CD4-positive, alpha-beta memory T cell (primary cell): ENCODE measurements around the gene TAF8. TPM values are rescaled to one million over a fixed set of nuclear protein-coding genes. Genes with fewer than 3 reads are reported as not detected.

Experiments
- CTCF ChIA-PET: fragments of 350-600 bp; sonication (Branson Sonifier 250); formaldehyde crosslinking; loops from one replicate; lab custom pipeline; 2021; ENCODE audit warnings: inconsistent platforms; ENCODE audit not compliant: partially characterized antibody; lab: Charles Lee
- POLR2A ChIA-PET: fragments of 350-600 bp; sonication (Branson Sonifier 250); formaldehyde crosslinking; loops from one replicate; lab custom pipeline; 2021; ENCODE audit not compliant: partially characterized antibody; lab: Charles Lee
- DNase-seq, 5 donors: peaks; one replicate each; pipeline versions ENCODE4 v3.0.0 to v3.0.0-alpha.2; 2020 to 2022; ENCODE audit warnings: mixed read lengths in 1 of 5
- H3K27ac ChIP-seq: one replicate; pipeline ENCODE4 v1.7.0; 2013; ENCODE audit warnings: low read depth, low read length
- H3K27me3 ChIP-seq: 2 replicates; pipeline ENCODE4 v1.7.0; 2013; ENCODE audit warnings: mild to moderate bottlenecking, low read length, moderate library complexity; ENCODE audit not compliant: insufficient read depth
- H3K36me3 ChIP-seq: 2 replicates; pipeline ENCODE4 v1.7.0; 2013; ENCODE audit warnings: mild to moderate bottlenecking, low read length, moderate library complexity; ENCODE audit not compliant: insufficient read depth
- H3K4me1 ChIP-seq: 2 replicates; pipeline ENCODE4 v1.7.0; 2013; ENCODE audit warnings: mild to moderate bottlenecking, low read length, moderate library complexity; ENCODE audit not compliant: insufficient read depth
- H3K4me3 ChIP-seq, 2 donors: one replicate each; pipeline ENCODE4 v1.7.0; 2013; ENCODE audit warnings: low read length in 2 of 2, mild to moderate bottlenecking in 1 of 2
- H3K9me3 ChIP-seq, 2 donors: one replicate each; pipeline ENCODE4 v1.7.0; 2013; ENCODE audit warnings: low read length in 2 of 2, control low read depth in 1 of 2; ENCODE audit not compliant: control insufficient read depth in 1 of 2
- H3K27ac Mint-ChIP-seq, 7 donors: one replicate each; pipeline ENCODE4 v1.8.0; 2020 to 2021; ENCODE audit warnings: mixed read lengths in 7 of 7, mild to moderate bottlenecking in 6 of 7, inconsistent platforms in 3 of 7, moderate library complexity in 3 of 7
- H3K27me3 Mint-ChIP-seq, 2 donors: one replicate each; pipeline ENCODE4 v1.8.0; 2020 to 2021; ENCODE audit warnings: mixed read lengths in 2 of 2
- H3K36me3 Mint-ChIP-seq, 2 donors: one replicate each; pipeline ENCODE4 v1.8.0; 2020 to 2021; ENCODE audit warnings: mixed read lengths in 2 of 2, inconsistent platforms in 1 of 2, mild to moderate bottlenecking in 1 of 2
- H3K4me1 Mint-ChIP-seq, 4 donors: one replicate each; pipeline ENCODE4 v1.8.0; 2020 to 2021; ENCODE audit warnings: mixed read lengths in 4 of 4, mild to moderate bottlenecking in 1 of 4
- H3K4me3 Mint-ChIP-seq, 8 donors: one replicate each; pipeline ENCODE4 v1.8.0; 2020 to 2021; ENCODE audit warnings: mixed read lengths in 8 of 8, mild to moderate bottlenecking in 7 of 8, moderate library complexity in 6 of 8, inconsistent platforms in 3 of 8
- H3K9me3 Mint-ChIP-seq, 8 donors: one replicate each; pipeline ENCODE4 v1.8.0; 2020 to 2021; ENCODE audit warnings: mixed read lengths in 8 of 8, mild to moderate bottlenecking in 5 of 8, inconsistent platforms in 3 of 8, moderate library complexity in 1 of 8
- intact Hi-C: fragments of 100-400 bp; cut with micrococcal nuclease; formaldehyde crosslinking; loops from one replicate; pipeline ENCODE4 v1.15.1; 2023
- polyA plus RNA-seq, 2 donors: library from polyadenylated mRNA; unstranded; fragments of 300-500 nt; fragmentation: Illumina TruSeq; gene quantifications; one replicate each; pipeline ENCODE4 v1.2.3, GENCODE V29; 2021
- total RNA-seq, 2 experiments: library from RNA; stranded (reverse); gene quantifications; one replicate each; pipeline ENCODE4 v1.2.3, GENCODE V29; 2021

TAF8 gene
- total and polyA plus RNA-seq, 4 experiments from 2014 or later: 10.3 to 40.9 (median 29.2) TPM

DNA sequence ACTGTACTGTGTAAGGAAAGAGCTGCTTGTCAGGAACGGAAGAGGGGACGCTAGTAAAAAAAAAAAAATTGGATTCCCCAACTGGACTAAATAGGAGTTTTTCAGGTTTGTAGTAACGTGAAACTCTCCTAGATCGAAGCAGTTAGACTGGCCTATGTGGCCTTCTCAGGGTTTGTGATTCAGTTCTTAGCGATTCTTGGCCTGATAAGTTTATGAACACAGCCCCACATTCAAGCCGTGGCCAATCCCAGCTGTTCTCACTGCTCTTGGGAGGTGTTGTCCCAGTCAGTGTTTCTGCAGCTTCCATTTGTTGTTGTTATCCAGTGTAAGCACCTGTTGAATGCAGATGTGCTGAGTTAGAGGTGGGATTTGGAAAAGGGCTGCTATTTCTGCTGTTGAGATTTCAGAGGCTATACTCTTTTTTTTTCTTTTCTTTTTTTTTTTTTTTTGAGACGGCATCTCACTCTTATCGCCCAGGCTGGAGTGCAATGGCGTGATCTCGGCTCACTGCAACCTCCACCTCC, 29.7 kb downstream of the TAF8 start:
- POLR2A ChIA-PET: no interaction called here
- Mint-ChIP-seq H3K4me3 (no peak overlapping the region), H3K27ac (no peak overlapping the region), H3K9me3 (peaks cover 0 to 1% (median 0%) of the 10 kb centered on the region in 8 donors), H3K4me1 (peaks cover 0 to 2% (median 0%) of the 10 kb centered on the region in 4 donors), H3K36me3 (peaks cover 16 to 46% of the 10 kb centered on the region in 2 donors), H3K27me3 (no peaks in the 10 kb centered on the region)
- H3K4me3 ChIP-seq: no peak overlapping the region
- CTCF ChIA-PET: interaction anchor here (2.1 to 3.4 kb wide), 2 partner anchors 24 to 467 kb away, joined by 8 to 13 read pairs; no protein-coding TSS in a partner anchor
- no peaks in the 10 kb centered on the region for H3K4me1 ChIP-seq
- H3K27ac ChIP-seq: no peak overlapping the region
- no peak for DNase-seq
- intact Hi-C loops: no loop called here
- H3K36me3 ChIP-seq: peaks cover 33% of the 10 kb centered on the region
- no peaks in the 10 kb centered on the region for H3K27me3 ChIP-seq
- H3K9me3 ChIP-seq: no peaks in the 10 kb centered on the region

DNA sequence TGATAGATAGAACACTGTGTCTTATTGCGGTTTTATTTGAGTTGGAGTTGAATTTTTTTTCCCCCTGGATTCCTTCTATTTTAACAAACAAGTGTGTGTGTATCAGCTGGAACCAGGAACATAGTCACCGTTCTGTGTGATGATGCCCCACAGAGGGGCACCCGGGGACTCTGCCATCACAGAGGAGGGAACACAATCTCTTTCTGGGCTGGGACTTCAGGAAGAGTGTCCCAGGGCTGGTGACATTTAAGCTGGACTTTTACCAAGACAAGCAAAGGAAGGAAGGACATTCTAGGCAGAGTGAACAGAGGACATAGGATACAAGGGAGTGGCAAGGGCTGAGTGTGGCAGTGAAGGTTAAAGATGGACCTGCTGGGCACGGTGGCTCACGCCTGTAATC, 33.2 kb downstream of the TAF8 start:
- no peak for DNase-seq
- H3K9me3 Mint-ChIP-seq: no peaks in the 10 kb centered on the region
- H3K36me3 ChIP-seq: peaks cover 11% of the 10 kb centered on the region
- no peaks in the 10 kb centered on the region for H3K27me3 Mint-ChIP-seq
- H3K27me3 ChIP-seq: no peaks in the 10 kb centered on the region
- no peaks in the 10 kb centered on the region for H3K4me1 Mint-ChIP-seq
- H3K36me3 Mint-ChIP-seq: peaks cover 5 to 24% of the 10 kb centered on the region in 2 donors
- POLR2A ChIA-PET: interaction anchor here (0.9 kb wide), 1 partner anchor 33 kb away, joined by 3 read pairs; the partner anchor contains the start of gene TAF8
- H3K4me1 ChIP-seq: no peaks in the 10 kb centered on the region
- H3K27ac Mint-ChIP-seq: peak overlapping the region in 1 of 7 donors; percentile 48
- no peak overlapping the region for H3K27ac ChIP-seq
- intact Hi-C loops: no loop called here
- H3K4me3 Mint-ChIP-seq: no peak overlapping the region
- H3K9me3 ChIP-seq: no peaks in the 10 kb centered on the region
- CTCF ChIA-PET: no interaction called here
- no peak overlapping the region for H3K4me3 ChIP-seq

GRCh38 chr6:42084889-42085288, 34.6 kb downstream of the TAF8 start:
- H3K27ac Mint-ChIP-seq: peak overlapping the region in 1 of 7 donors; percentile 14
- intact Hi-C loops: no loop called here

GRCh38 chr6:42086046-42087035, 36.0 kb downstream of the TAF8 start:
- H3K4me3 Mint-ChIP-seq: no peak overlapping the region
- ChIA-PET CTCF (interaction anchor here (1.7 kb wide), 1 partner anchor 18 kb away, joined by 5 read pairs; no protein-coding TSS in a partner anchor), POLR2A (no interaction called here)
- H3K4me1 Mint-ChIP-seq: no peaks in the 10 kb centered on the region
- H3K27me3 Mint-ChIP-seq: no peaks in the 10 kb centered on the region
- peaks cover 0 to 11% of the 10 kb centered on the region in 2 donors for H3K36me3 Mint-ChIP-seq
- Histone ChIP-seq H3K4me1 (no peaks in the 10 kb centered on the region), H3K4me3 (no peak overlapping the region), H3K9me3 (no peaks in the 10 kb centered on the region), H3K36me3 (no peaks in the 10 kb centered on the region), H3K27me3 (no peaks in the 10 kb centered on the region), H3K27ac (no peak overlapping the region)
- DNase-seq: no peak
- H3K9me3 Mint-ChIP-seq: no peaks in the 10 kb centered on the region
- H3K27ac Mint-ChIP-seq: no peak overlapping the region
- intact Hi-C loops: no loop called here

More at GRCh38 chr6:42084889-42085288, 34.6 kb downstream of the TAF8 start:
- Mint-ChIP-seq H3K36me3 (peaks cover 4 to 16% of the 10 kb centered on the region in 2 donors), H3K27me3 (no peaks in the 10 kb centered on the region), H3K4me1 (no peaks in the 10 kb centered on the region), H3K4me3 (no peak overlapping the region), H3K9me3 (no peaks in the 10 kb centered on the region)
- DNase-seq: no peak
- Histone ChIP-seq H3K4me3 (no peak overlapping the region), H3K9me3 (no peaks in the 10 kb centered on the region), H3K27me3 (no peaks in the 10 kb centered on the region), H3K4me1 (no peaks in the 10 kb centered on the region), H3K27ac (no peak overlapping the region), H3K36me3 (peaks cover 5% of the 10 kb centered on the region)
- CTCF ChIA-PET: no interaction called here
- POLR2A ChIA-PET: interaction anchor here (0.6 kb wide), 1 partner anchor 931 kb away, joined by 3 read pairs; no protein-coding TSS in a partner anchor

GRCh38 chr6:42088101-42088591, 37.8 kb downstream of the TAF8 start:
- Mint-ChIP-seq H3K9me3 (no peaks in the 10 kb centered on the region), H3K27ac (peak overlapping the region in 2 of 7 donors; percentile 48 to 63), H3K4me3 (no peak overlapping the region), H3K4me1 (no peaks in the 10 kb centered on the region), H3K27me3 (no peaks in the 10 kb centered on the region), H3K36me3 (peaks cover 0 to 4% of the 10 kb centered on the region in 2 donors)
- Histone ChIP-seq H3K27me3 (no peaks in the 10 kb centered on the region), H3K4me1 (no peaks in the 10 kb centered on the region), H3K4me3 (no peak overlapping the region), H3K9me3 (no peaks in the 10 kb centered on the region), H3K27ac (no peak overlapping the region), H3K36me3 (no peaks in the 10 kb centered on the region)
- DNase-seq: no peak
- intact Hi-C loops: no loop called here
- ChIA-PET POLR2A (interaction anchor here (0.8 kb wide), 1 partner anchor 8 kb away, joined by 3 read pairs; no protein-coding TSS in a partner anchor), CTCF (no interaction called here)

- H3K9me3 Mint-ChIP-seq: no peaks in the 10 kb centered on the region
- H3K9me3 ChIP-seq: no peaks in the 10 kb centered on the region
- DNase-seq: no peak
- no peak overlapping the region for H3K4me3 ChIP-seq
- no peak overlapping the region for H3K27ac ChIP-seq
- H3K4me3 Mint-ChIP-seq: no peak overlapping the region
- CTCF ChIA-PET: interaction anchor here (1.2 to 3.4 kb wide), 2 partner anchors 13 to 170 kb away, joined by 3 to 23 read pairs; partner anchors contain the start of genes BYSL and MED20
- POLR2A ChIA-PET: no interaction called here
- no peaks in the 10 kb centered on the region for H3K27me3 Mint-ChIP-seq
- no peaks in the 10 kb centered on the region for H3K4me1 Mint-ChIP-seq
- no peaks in the 10 kb centered on the region for H3K27me3 ChIP-seq
- no peaks in the 10 kb centered on the region for H3K4me1 ChIP-seq
- intact Hi-C loops: no loop called here
- H3K27ac Mint-ChIP-seq: peak overlapping the region in 2 of 7 donors; percentile 34 to 71
- peaks cover 3 to 4% of the 10 kb centered on the region in 2 donors for H3K36me3 Mint-ChIP-seq
- H3K36me3 ChIP-seq: no peaks in the 10 kb centered on the region
These were observed 40.7 kb downstream of the TAF8 start for GRCh38 chr6:42090819-42091717.
